Natural killer cell (primary cell): ENCODE data around the gene RAB40C. TPM values are rescaled to one million over a fixed set of nuclear protein-coding genes. Genes with fewer than 3 reads are reported as not detected.

Experiments used
- ATAC-seq, 3 donors: fragments of 150-1000 bp in 2 of 3; fragments of 200-7000 bp in 1 of 3; cut with Tn5 transposase; 1 replicate in 1 of 3; 2 replicates in 2 of 3; pipeline ENCODE4 v1.10.0; 2021; ENCODE audit warnings: mild to moderate bottlenecking in 2 of 3, moderate library complexity in 2 of 3
- DNase-seq, 2 donors: peaks; one replicate each; pipeline versions ENCODE4 v3.0.0 to v3.0.0-alpha.2; 2013 to 2021; ENCODE audit warnings: mixed read lengths in 1 of 2
- H3K27ac ChIP-seq: one replicate; pipeline ENCODE4 v1.5.1; 2013; ENCODE audit warnings: mild to moderate bottlenecking, low read length
- H3K27me3 ChIP-seq: one replicate; pipeline ENCODE4 v1.6.1; 2013; ENCODE audit warnings: low read length; ENCODE audit not compliant: control insufficient read depth, insufficient read depth
- H3K36me3 ChIP-seq: one replicate; pipeline ENCODE4 v1.6.1; 2013; ENCODE audit warnings: low read length; ENCODE audit not compliant: control insufficient read depth, insufficient read depth
- H3K4me1 ChIP-seq: one replicate; pipeline ENCODE4 v1.6.1; 2013; ENCODE audit warnings: low read length; ENCODE audit not compliant: control insufficient read depth, insufficient read depth
- H3K4me3 ChIP-seq: one replicate; pipeline ENCODE4 v1.5.1; 2013; ENCODE audit warnings: low read length
- H3K9me3 ChIP-seq: one replicate; pipeline ENCODE4 v1.6.1; 2013; ENCODE audit warnings: low read length; ENCODE audit not compliant: control insufficient read depth, insufficient read depth
- H3K27ac Mint-ChIP-seq, 2 donors: one replicate each; pipeline ENCODE4 v1.8.0; 2022; ENCODE audit warnings: mild to moderate bottlenecking in 2 of 2, mixed read lengths in 2 of 2, moderate library complexity in 1 of 2
- H3K27me3 Mint-ChIP-seq, 2 donors: one replicate each; pipeline ENCODE4 v1.8.0; 2022; ENCODE audit warnings: low read depth in 2 of 2, mixed read lengths in 2 of 2
- H3K36me3 Mint-ChIP-seq: one replicate; pipeline ENCODE4 v1.8.0; 2022; ENCODE audit warnings: mixed read lengths
- H3K4me1 Mint-ChIP-seq, 2 donors: one replicate each; pipeline ENCODE4 v1.8.0; 2022; ENCODE audit warnings: mixed read lengths in 2 of 2
- H3K4me3 Mint-ChIP-seq: one replicate; pipeline ENCODE4 v1.8.0; 2022; ENCODE audit warnings: mild to moderate bottlenecking, moderate library complexity, mixed read lengths
- H3K9me3 Mint-ChIP-seq, 2 donors: one replicate each; pipeline ENCODE4 v1.8.0; 2022; ENCODE audit warnings: mixed read lengths in 2 of 2
- CTCF ChIP-seq: fragments of 200-600 bp; IDR thresholded peaks from one replicate; pipeline ENCODE4 v1.8.0; 2022; ENCODE audit warnings: antibody characterized with exemption
- WGBS: methylation state at CpG from one replicate; pipeline ENCODE4 v1.1.7; 2013; ENCODE audit warnings: missing lambda C conversion rate; ENCODE audit not compliant: insufficient coverage; 5-methylcytosine and 5-hydroxymethylcytosine counted together
- intact Hi-C: fragments of 100-400 bp; cut with micrococcal nuclease; formaldehyde crosslinking; loops from one replicate; pipeline ENCODE4 v1.14.2; 2022
- total RNA-seq, 4 donors: library from RNA; stranded (reverse); fragments of 120-200 nt in 1 of 4; gene quantifications; one replicate each; pipeline versions ENCODE4 v1.2.3 to v1.2.4, GENCODE V29; 2013 to 2022

The RAB40C gene
- total RNA-seq, 3 donors from 2014 or later (not counting 1 experiment from before 2014, with no cell fraction given): 12.7 to 20.8 (median 20.0) TPM

DNA sequence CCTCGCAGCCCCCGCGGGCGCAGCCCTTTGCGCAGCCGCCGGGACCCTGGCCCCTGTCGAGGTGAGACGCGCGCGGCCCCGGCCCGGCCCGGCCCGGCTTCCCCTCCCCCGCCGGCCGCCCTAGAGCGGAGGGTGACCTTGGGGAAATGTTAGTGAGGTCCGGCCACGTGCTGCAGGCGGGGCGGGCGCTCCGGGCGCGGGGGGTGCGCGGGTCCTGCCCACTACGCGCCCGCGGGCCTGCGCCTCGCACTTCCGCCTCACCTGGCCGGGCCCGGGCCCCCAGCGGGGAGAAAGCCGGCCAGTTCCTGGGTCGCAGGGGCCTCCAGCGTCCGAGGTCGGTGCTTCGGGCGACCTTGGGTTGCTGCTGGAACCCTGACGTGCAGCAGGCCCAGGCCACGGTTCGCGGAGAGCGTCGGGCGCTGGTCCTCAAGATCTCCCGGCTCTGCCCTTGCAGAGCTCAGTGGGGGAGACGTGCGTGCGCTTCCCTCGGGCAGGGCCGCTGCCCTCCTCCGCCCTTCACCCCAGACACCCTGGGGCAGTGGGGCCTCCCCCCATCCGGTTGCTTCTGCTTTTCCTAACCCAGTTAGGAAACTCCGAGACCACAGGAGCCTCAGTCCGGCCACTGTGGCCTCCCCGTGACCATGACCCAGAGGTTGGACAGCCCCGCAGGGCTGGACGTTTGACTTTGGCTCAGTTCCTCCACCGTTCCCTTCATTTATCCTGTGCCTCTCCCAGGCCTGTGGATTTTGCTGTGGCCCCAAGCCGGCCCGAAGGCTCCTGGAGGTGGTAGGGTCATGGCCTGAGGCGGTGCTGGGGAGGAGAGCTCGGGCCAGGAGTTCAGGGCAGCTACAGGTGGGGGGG is 52.6 kb downstream of the RAB40C start:
- Mint-ChIP-seq H3K9me3 (no peaks in the 10 kb centered on the region), H3K36me3 (no peaks in the 10 kb centered on the region), H3K4me1 (peaks cover 0 to 13% of the 10 kb centered on the region in 2 donors), H3K27ac (no peak overlapping the region), H3K4me3 (peak overlapping the region; percentile 75), H3K27me3 (no peaks in the 10 kb centered on the region)
- ATAC-seq (peak; percentile 47 to 71 (median 61)), DNase-seq (peak in 1 of 2 donors; percentile 42)
- H3K27me3 ChIP-seq: no peaks in the 10 kb centered on the region
- no peaks in the 10 kb centered on the region for H3K36me3 ChIP-seq
- intact Hi-C loops: no loop called here
- WGBS: 8% methylated on average over 72 of the region's 72 CpGs
- no peak overlapping the region for H3K27ac ChIP-seq
- H3K4me1 ChIP-seq: peaks cover 31% of the 10 kb centered on the region
- H3K4me3 ChIP-seq: peak overlapping the region; percentile 42
- no peaks in the 10 kb centered on the region for H3K9me3 ChIP-seq
- TF ChIP-seq CTCF: no peak

DNA sequence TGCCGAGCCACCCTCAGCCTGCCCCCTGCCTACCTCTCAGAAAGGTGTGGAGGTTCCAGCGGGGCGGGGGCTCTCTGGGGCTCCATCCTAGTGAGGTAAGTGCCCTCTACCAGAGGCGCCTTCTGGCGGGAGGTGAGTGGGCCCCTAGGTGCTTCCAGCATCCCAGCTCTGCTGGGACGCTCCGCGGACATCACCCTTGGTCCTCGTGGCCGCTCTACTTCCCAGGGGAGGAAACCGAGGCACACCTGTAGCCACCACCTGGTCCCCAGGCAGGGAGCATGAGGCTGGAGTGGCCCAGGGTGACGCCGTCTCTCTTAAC is 53.1 kb downstream of the RAB40C start:
- H3K4me1 ChIP-seq: peaks cover 31% of the 10 kb centered on the region
- H3K27ac ChIP-seq: no peak overlapping the region
- intact Hi-C loops: no loop called here
- Mint-ChIP-seq H3K4me1 (peaks cover 0 to 13% of the 10 kb centered on the region in 2 donors), H3K27ac (no peak overlapping the region), H3K4me3 (peak overlapping the region; percentile 75), H3K27me3 (no peaks in the 10 kb centered on the region), H3K9me3 (no peaks in the 10 kb centered on the region), H3K36me3 (no peaks in the 10 kb centered on the region)
- WGBS: 90% methylated on average over 11 of the region's 13 CpGs
- H3K36me3 ChIP-seq: no peaks in the 10 kb centered on the region
- no peak overlapping the region for H3K4me3 ChIP-seq
- H3K9me3 ChIP-seq: no peaks in the 10 kb centered on the region
- TF ChIP-seq CTCF: no peak
- no peak for ATAC-seq
- no peaks in the 10 kb centered on the region for H3K27me3 ChIP-seq
- no peak for DNase-seq

GRCh38 chr16:644556-644955 is 54.7 kb downstream of the RAB40C start:
- no peaks in the 10 kb centered on the region for H3K9me3 ChIP-seq
- ATAC-seq (no peak), DNase-seq (no peak)
- H3K36me3 Mint-ChIP-seq: no peaks in the 10 kb centered on the region
- WGBS: 96% methylated on average over 12 of the region's 12 CpGs
- intact Hi-C loops: no loop called here
- H3K36me3 ChIP-seq: no peaks in the 10 kb centered on the region
- H3K4me3 ChIP-seq: no peak overlapping the region
- H3K4me1 ChIP-seq: peaks cover 38% of the 10 kb centered on the region
- H3K9me3 Mint-ChIP-seq: no peaks in the 10 kb centered on the region
- H3K4me3 Mint-ChIP-seq: peak overlapping the region; percentile 8
- no peaks in the 10 kb centered on the region for H3K27me3 Mint-ChIP-seq
- H3K4me1 Mint-ChIP-seq: peaks cover 0 to 18% of the 10 kb centered on the region in 2 donors
- H3K27ac ChIP-seq: no peak overlapping the region
- H3K27me3 ChIP-seq: no peaks in the 10 kb centered on the region
- no peak for TF ChIP-seq CTCF
- H3K27ac Mint-ChIP-seq: no peak overlapping the region
